Measurements from ENCODE around the gene ACOX3. TPM values are rescaled to one million over a fixed set of nuclear protein-coding genes. Genes with fewer than 3 reads are reported as not detected.

ACOX3 gene
- total and polyA plus RNA-seq, 2 of the 8 experiments (the other 6 are each of a cell fraction or from before 2014, with no cell fraction given): 2.5 to 9.9 TPM

GRCh38 chr4:8461616-8462015 lies 21.1 kb upstream of the ACOX3 start:
- Histone ChIP-seq H3K36me3 (ENCODE audit: control insufficient read depth in 2 of 4, insufficient read depth in 4 of 4, low read length in 3 of 4) (peaks cover 0 to 14% (median 11%) of the 10 kb centered on the region in 4 experiments; a peak in 5 of 8 replicates), H2BK120ac (replicated peaks; ENCODE audit: low read depth, low read length) (no peak overlapping the region), H3K27me3 (replicated peaks in 1 of 4; ENCODE audit: control insufficient read depth in 3 of 4, extremely low read depth in 1 of 4, insufficient read depth in 3 of 4, low read length in 3 of 4) (no peaks in the 10 kb centered on the region), H4K91ac (replicated peaks; ENCODE audit: insufficient read length, low read length) (no peak overlapping the region), H4K8ac (ENCODE audit: extremely low read depth, insufficient read depth, low read length) (no peak overlapping the region), H3K4me3 (ENCODE audit: extremely low read depth in 1 of 4, insufficient read depth in 2 of 4, low read depth in 3 of 4, low read length in 4 of 4) (no peak overlapping the region), H2BK15ac (ENCODE audit: low read length) (no peak overlapping the region), H4K5ac (ENCODE audit: insufficient read length, low read depth, low read length) (no peak overlapping the region), H2AFZ (ENCODE audit: low read length) (no peak overlapping the region), H3K23me2 (ENCODE audit: low read depth, low read length) (no peaks in the 10 kb centered on the region), H2BK12ac (ENCODE audit: low read depth, low read length) (no peak overlapping the region), H3K9me3 (ENCODE audit: insufficient read depth in 2 of 2, low read depth in 1 of 2, low read length in 1 of 2) (no peaks in the 10 kb centered on the region), H3K27ac (ENCODE audit: low read depth, low read length) (no peak overlapping the region), H3K4me2 (ENCODE audit: insufficient read depth in 1 of 2, low read depth in 2 of 2, low read length in 2 of 2) (no peak overlapping the region), H3K4me1 (replicated peaks in 1 of 4; ENCODE audit: control insufficient read depth in 3 of 4, insufficient read depth in 4 of 4, low read length in 3 of 4) (no peaks in the 10 kb centered on the region), H3K56ac (replicated peaks; ENCODE audit: insufficient read length, low read depth, low read length) (no peak overlapping the region), H3K14ac (ENCODE audit: insufficient read length) (no peak overlapping the region), H3K79me2 (ENCODE audit: control insufficient read depth in 1 of 2, insufficient read depth in 2 of 2, low read length in 2 of 2) (no peaks in the 10 kb centered on the region), H3K18ac (ENCODE audit: extremely low read depth, low read length) (no peak overlapping the region), H3K23ac (ENCODE audit: insufficient read length) (no peak overlapping the region), H4K20me1 (replicated peaks in 1 of 2; ENCODE audit: control insufficient read depth in 1 of 2, insufficient read depth in 2 of 2, low read length in 2 of 2) (peaks cover 0 to 4% of the 10 kb centered on the region in 2 experiments), H2BK5ac (ENCODE audit: low read depth, low read length) (no peak overlapping the region), H3K79me1 (ENCODE audit: low read depth, low read length) (no peaks in the 10 kb centered on the region; the same call in 1 of the 2 replicates), H2BK20ac (ENCODE audit: low read length) (no peak overlapping the region), H3K9ac (replicated peaks in 1 of 4; ENCODE audit: extremely low read depth in 1 of 4, low read depth in 3 of 4, low read length in 3 of 4) (no peak overlapping the region), H3K4ac (replicated peaks; ENCODE audit: insufficient read length, low read depth, low read length) (no peak overlapping the region), H2AK5ac (ENCODE audit: low read depth, low read length) (no peak overlapping the region)
- ChIA-PET POLR2A (ENCODE audit: partially characterized antibody) (no interaction called here), CTCF (ENCODE audit: partially characterized antibody) (interaction anchor here (1.4 kb wide), 1 partner anchor 8 kb away, joined by 3 read pairs; no protein-coding TSS in a partner anchor)
- FAIRE-seq (no peak), DNase-seq (ENCODE audit: low read depth in 1 of 2, low spot score in 2 of 2) (no peak)
- WGBS, 2 experiments (ENCODE audit: extremely low coverage in 1 of 2, insufficient coverage in 1 of 2, insufficient read length in 1 of 2, insufficient replicate concordance in 2 of 2, low coverage in 1 of 2, low lambda C conversion rate in 2 of 2, missing lambda C conversion rate in 1 of 2): 89% methylated on average over 6 of the region's 6 CpGs; no CpG with 5 or more reads in 1 of the 2 experiments
- no peak for TF ChIP-seq EZH2 (IDR thresholded peaks at IDR 0.05; ENCODE audit: low read depth, low read length, severe bottlenecking)
- no peak for TF ChIP-seq PHF8 (conservative IDR thresholded peaks at IDR 0.05; ENCODE audit: low read depth, low read length)
- TF ChIP-seq CBX5 (IDR thresholded peaks at IDR 0.05; ENCODE audit: low read depth, low read length): no peak
- no peak for TF ChIP-seq SIX5 (IDR thresholded peaks at IDR 0.05; ENCODE audit: low read depth, low read length)
- TF ChIP-seq CHD2 (IDR thresholded peaks at IDR 0.05; ENCODE audit: low read length): no peak
- TF ChIP-seq CHD1 (IDR thresholded peaks at IDR 0.05; ENCODE audit: low read depth, low read length): no peak
- TF ChIP-seq JUND (IDR thresholded peaks at IDR 0.05; ENCODE audit: low read length): no peak
- no peak for TF ChIP-seq SAP30 (IDR thresholded peaks at IDR 0.05; ENCODE audit: insufficient read depth, insufficient replicate concordance, low read length)
- no peak for TF ChIP-seq CBX8 (IDR thresholded peaks at IDR 0.05; ENCODE audit: borderline replicate concordance, low read depth, low read length)
- no peak for TF ChIP-seq SRF (IDR thresholded peaks at IDR 0.05; ENCODE audit: low read depth, low read length)
- TF ChIP-seq RNF2 (IDR thresholded peaks at IDR 0.05; ENCODE audit: borderline replicate concordance, low read depth, low read length, missing control alignments, poor library complexity, severe bottlenecking): no peak
- no peak for TF ChIP-seq ATF3 (IDR thresholded peaks at IDR 0.05; ENCODE audit: insufficient read depth, low read depth, low read length)
- TF ChIP-seq TCF12 (IDR thresholded peaks at IDR 0.05; ENCODE audit: low read depth, low read length): no peak
- TF ChIP-seq MAFK (IDR thresholded peaks at IDR 0.05; ENCODE audit: low read depth, low read length): no peak
